Aorta (tissue), 5 donors: ENCODE data around the gene KIF6. TPM values are rescaled to one million over a fixed set of nuclear protein-coding genes. Genes with fewer than 3 reads are reported as not detected.

Source experiments
- ATAC-seq: fragments of 200-7000 bp; cut with Tn5 transposase; one replicate; pipeline ENCODE4 v1.9.1; 2022; ENCODE audit warnings: moderate library complexity; ENCODE audit not compliant: low FRiP score
- DNase-seq, 2 donors: peaks; one replicate each; pipeline ENCODE4 v3.0.0-alpha.2; 2020
- H3K27ac ChIP-seq, 2 donors: one replicate each; pipeline ENCODE4 v1.5.1; 2013; ENCODE audit warnings: low read length in 2 of 2, mild to moderate bottlenecking in 2 of 2, moderate library complexity in 2 of 2, control low read depth in 1 of 2, inconsistent platforms in 1 of 2, low read depth in 1 of 2
- H3K27me3 ChIP-seq, 2 donors: one replicate each; pipeline ENCODE4 v1.6.1; 2013; ENCODE audit warnings: control low read depth in 1 of 2, low read length in 1 of 2, mild to moderate bottlenecking in 1 of 2, moderate library complexity in 1 of 2; ENCODE audit not compliant: insufficient read depth in 2 of 2, control insufficient read depth in 1 of 2
- H3K36me3 ChIP-seq, 2 donors: one replicate each; pipeline ENCODE4 v1.6.1; 2013; ENCODE audit warnings: control low read depth in 1 of 2, low read length in 1 of 2, mild to moderate bottlenecking in 1 of 2; ENCODE audit not compliant: insufficient read depth in 2 of 2, control insufficient read depth in 1 of 2
- H3K4me1 ChIP-seq, 2 donors: one replicate each; pipeline ENCODE4 v1.6.1; 2013; ENCODE audit warnings: low read length in 2 of 2, control low read depth in 1 of 2, mild to moderate bottlenecking in 1 of 2, moderate library complexity in 1 of 2; ENCODE audit not compliant: insufficient read depth in 2 of 2, control insufficient read depth in 1 of 2
- H3K4me3 ChIP-seq, 2 donors: one replicate each; pipeline ENCODE4 v1.5.1; 2013; ENCODE audit warnings: low read length in 2 of 2, control low read depth in 1 of 2, mild to moderate bottlenecking in 1 of 2
- H3K9me3 ChIP-seq: one replicate; pipeline ENCODE4 v1.6.1; 2013; ENCODE audit warnings: mild to moderate bottlenecking, low read length; ENCODE audit not compliant: control insufficient read depth
- WGBS, 2 donors: extraction: QIAGEN DNeasy Blood & Tissue Kit; methylation state at CpG; one replicate each; pipeline ENCODE4 v1.1.7; 2013; 5-methylcytosine and 5-hydroxymethylcytosine counted together
- intact Hi-C, 2 donors: fragments of 100-400 bp; cut with DNase I; formaldehyde crosslinking; loops; one replicate each; pipeline versions ENCODE4 v1.14.2 to v1.15.0; 2022
- polyA plus RNA-seq, 2 donors: library from polyadenylated mRNA; stranded (reverse); fragments of 200-250 nt; gene quantifications; one replicate each; pipeline ENCODE4 v1.2.3, GENCODE V29; 2013
- total RNA-seq, 2 donors: library from RNA; stranded (reverse); fragmentation: NEBNext Ultra II Directional; extraction: Animal tissue kit (Norgen Biotek cat#: 25700); gene quantifications; one replicate each; pipeline ENCODE4 v1.2.1, GENCODE V29; 2021
- donor health status: healthy with polysubstance abuse.
- donor health status: Bipolar disorder and iron deficiency.
- donor health status: DM: no; HTN: no; CAD: no.
- donor health status: DM: no; HTN: no; CAD: no.
- donor health status: DM: yes; HTN: yes; CAD: no.

Gene KIF6
- total and polyA plus RNA-seq, 4 donors = 0.39 to 0.63 (median 0.42) TPM; not detected in 1

- no peak overlapping the region for H3K27ac ChIP-seq
- H3K9me3 ChIP-seq = peaks cover 1% of the 10 kb centered on the region
- intact Hi-C loops = no loop called here
- no peaks in the 10 kb centered on the region for H3K4me1 ChIP-seq
- no peaks in the 10 kb centered on the region for H3K27me3 ChIP-seq
- no peak overlapping the region for H3K4me3 ChIP-seq
- H3K36me3 ChIP-seq = no peaks in the 10 kb centered on the region
- WGBS, 2 donors = 95 to 96% methylated on average over 2 of the region's 2 CpGs
- ATAC-seq = no peak
- DNase-seq = no peak
Measured at GRCh38 chr6:39625209-39625608, 100.0 kb downstream of the KIF6 start.

GRCh38 chr6:39623750-39624149 lies 101.5 kb downstream of the KIF6 start:
- Histone ChIP-seq H3K4me1 (no peaks in the 10 kb centered on the region), H3K27me3 (no peaks in the 10 kb centered on the region), H3K4me3 (no peak overlapping the region), H3K36me3 (no peaks in the 10 kb centered on the region), H3K27ac (no peak overlapping the region), H3K9me3 (peaks cover 1% of the 10 kb centered on the region)
- ATAC-seq (no peak), DNase-seq (no peak)
- intact Hi-C loops = no loop called here
- whole genome bisulfite sequencing, 2 donors = 94 to 97% methylated on average over 4 of the region's 4 CpGs

- Histone ChIP-seq H3K4me3 (no peak overlapping the region), H3K4me1 (no peaks in the 10 kb centered on the region), H3K9me3 (no peaks in the 10 kb centered on the region), H3K27ac (no peak overlapping the region), H3K36me3 (no peaks in the 10 kb centered on the region), H3K27me3 (no peaks in the 10 kb centered on the region)
- 87 to 89% methylated on average over 3 of the region's 3 CpGs for WGBS, 2 donors
- intact Hi-C loops = no loop called here
- DNase-seq (no peak), ATAC-seq (no peak)
Measured at GRCh38 chr6:39617520-39617919, 107.7 kb downstream of the KIF6 start.

DNA sequence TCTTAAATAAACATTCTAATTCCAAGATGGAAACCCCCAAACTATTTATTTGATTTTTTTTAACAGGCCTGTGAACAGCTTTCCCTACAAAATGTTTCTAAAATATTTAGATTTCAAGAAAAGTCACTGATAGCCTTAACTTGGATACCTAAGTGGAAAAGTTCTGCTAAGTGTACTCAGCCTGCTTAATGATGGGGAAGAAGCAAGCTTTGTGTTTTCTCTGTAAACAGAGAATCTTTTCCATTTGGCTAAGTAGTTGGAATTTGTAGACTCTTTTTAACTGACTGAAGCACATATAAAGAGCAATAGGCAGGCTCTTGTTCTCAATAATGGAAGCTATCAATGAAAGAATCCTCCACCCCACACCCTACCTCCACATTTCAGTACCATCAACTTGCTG lies 108.2 kb downstream of the KIF6 start:
- H3K9me3 ChIP-seq = no peaks in the 10 kb centered on the region
- intact Hi-C loops = no loop called here
- no peaks in the 10 kb centered on the region for H3K4me1 ChIP-seq
- no peak overlapping the region for H3K4me3 ChIP-seq
- ATAC-seq (no peak), DNase-seq (no peak)
- no peaks in the 10 kb centered on the region for H3K36me3 ChIP-seq
- H3K27ac ChIP-seq = no peak overlapping the region
- no peaks in the 10 kb centered on the region for H3K27me3 ChIP-seq

DNA sequence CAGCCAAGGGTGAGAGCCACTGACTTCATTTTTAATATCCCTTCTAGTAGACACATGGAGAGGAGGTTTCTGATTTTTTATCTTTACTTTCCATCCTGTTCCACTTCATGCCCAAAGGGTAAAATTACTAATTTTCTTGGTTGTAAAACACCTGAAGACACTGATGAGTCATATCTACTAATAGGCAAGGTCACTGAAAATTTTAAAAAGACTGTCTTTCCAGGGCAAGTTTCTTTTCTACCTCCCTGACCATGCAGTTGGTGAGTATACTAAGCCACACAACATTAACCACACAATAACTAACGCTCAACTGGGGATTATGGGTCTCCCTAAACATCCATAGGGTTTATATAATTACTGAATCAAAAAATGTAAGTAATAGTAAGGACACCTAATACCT lies 109.6 kb downstream of the KIF6 start:
- ATAC-seq (no peak), DNase-seq (no peak)
- H3K27ac ChIP-seq = no peak overlapping the region
- intact Hi-C loops = no loop called here
- no peaks in the 10 kb centered on the region for H3K27me3 ChIP-seq
- no peak overlapping the region for H3K4me3 ChIP-seq
- 44 to 100% methylated on average over 1 of the region's 1 CpG for WGBS, 2 donors
- no peaks in the 10 kb centered on the region for H3K36me3 ChIP-seq
- no peaks in the 10 kb centered on the region for H3K9me3 ChIP-seq
- no peaks in the 10 kb centered on the region for H3K4me1 ChIP-seq

GRCh38 chr6:39614393-39614950 lies 110.7 kb downstream of the KIF6 start:
- no peaks in the 10 kb centered on the region for H3K36me3 ChIP-seq
- WGBS, 2 donors = 89 to 90% methylated on average over 2 of the region's 2 CpGs
- intact Hi-C loops = no loop called here
- no peak overlapping the region for H3K27ac ChIP-seq
- H3K27me3 ChIP-seq = no peaks in the 10 kb centered on the region
- DNase-seq = no peak
- H3K4me1 ChIP-seq = peaks cover 1 to 3% of the 10 kb centered on the region in 2 donors
- no peaks in the 10 kb centered on the region for H3K9me3 ChIP-seq
- no peak for ATAC-seq
- no peak overlapping the region for H3K4me3 ChIP-seq

- H3K4me3 ChIP-seq = no peak overlapping the region
- no peak overlapping the region for H3K27ac ChIP-seq
- WGBS, 2 donors = 3 to 6% methylated on average over 3 of the region's 3 CpGs
- no peaks in the 10 kb centered on the region for H3K27me3 ChIP-seq
- peaks cover 1 to 3% of the 10 kb centered on the region in 2 donors for H3K4me1 ChIP-seq
- DNase-seq = no peak
- H3K9me3 ChIP-seq = no peaks in the 10 kb centered on the region
- ATAC-seq = no peak
- intact Hi-C loops = no loop called here
- no peaks in the 10 kb centered on the region for H3K36me3 ChIP-seq
Measured at GRCh38 chr6:39610221-39610620, 115.0 kb downstream of the KIF6 start.

DNA sequence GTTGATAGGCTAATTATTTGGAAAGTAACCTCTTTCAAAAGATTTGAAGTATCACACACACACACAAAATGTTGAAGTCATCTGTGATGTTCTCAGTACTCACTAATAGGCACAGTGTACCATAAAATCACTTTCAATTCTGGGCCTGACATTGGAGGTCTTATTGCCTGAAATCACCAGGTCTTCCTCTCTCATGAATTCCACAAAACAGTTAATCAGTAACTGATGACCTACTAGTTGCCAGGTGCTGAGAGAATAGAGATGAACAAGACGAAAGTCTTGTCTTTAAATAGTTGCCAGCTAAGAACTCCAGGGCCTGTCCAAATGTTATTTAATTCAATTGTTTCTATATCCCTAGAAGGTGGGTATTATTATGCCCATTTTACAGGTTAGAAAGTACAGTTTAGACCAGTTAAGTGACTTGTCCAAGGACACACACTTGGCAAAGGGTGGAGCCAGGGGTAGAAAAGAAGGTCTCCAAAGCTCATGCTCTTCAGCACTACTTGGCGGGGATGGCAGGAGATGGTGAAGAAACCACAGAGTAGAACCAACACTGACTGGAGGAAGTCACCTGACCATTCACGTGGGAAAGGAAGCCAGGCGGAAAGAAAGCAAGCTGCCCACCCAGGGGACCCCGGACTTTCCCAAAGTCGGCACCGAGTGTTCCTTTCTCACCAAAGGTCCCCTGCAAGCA lies 116.4 kb downstream of the KIF6 start:
- 92 to 93% methylated on average over 7 of the region's 7 CpGs for WGBS, 2 donors
- Histone ChIP-seq H3K27ac (no peak overlapping the region), H3K36me3 (no peaks in the 10 kb centered on the region), H3K4me1 (peaks cover 1 to 3% of the 10 kb centered on the region in 2 donors), H3K27me3 (no peaks in the 10 kb centered on the region), H3K9me3 (no peaks in the 10 kb centered on the region), H3K4me3 (no peak overlapping the region)
- DNase-seq (no peak), ATAC-seq (no peak)
- intact Hi-C loops = no loop called here
